ENCODE results near the gene SLC39A9. TPM values are rescaled to one million over a fixed set of nuclear protein-coding genes. Genes with fewer than 3 reads are reported as not detected.
A peak's percentile ranks its signal among the peaks of the same experiment; 100 is the strongest.

SLC39A9 gene
- total RNA-seq, 1 experiment from 2014 or later = 80.8 TPM

DNA sequence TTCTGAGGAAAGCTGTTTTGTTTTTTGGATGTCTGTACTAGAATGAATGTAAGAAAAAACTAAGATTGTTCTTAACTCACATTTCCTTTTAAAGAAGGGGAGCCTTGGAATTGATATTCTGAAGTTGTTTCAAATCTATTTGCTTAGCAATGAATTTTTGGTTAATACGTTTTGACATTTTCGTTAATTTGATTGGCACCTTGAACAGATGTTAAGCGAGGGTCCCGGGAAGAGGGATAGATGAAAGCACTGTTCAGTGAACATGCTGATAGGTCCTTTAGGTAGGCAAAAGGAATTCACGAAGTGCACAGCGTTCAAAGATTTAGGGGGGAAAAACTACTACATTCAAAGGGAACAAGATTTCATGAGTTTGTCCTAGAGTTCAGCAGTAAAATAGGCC is 1.7 kb downstream of the SLC39A9 start:
- Histone ChIP-seq H3K27ac (ENCODE audit: low read length) (no peak overlapping the region), H3K9ac (ENCODE audit: low read length) (peak overlapping the region; percentile 98), H3F3A (ENCODE audit: low read length, unreplicated experiment) (no peaks in the 10 kb centered on the region), H3K4me3 (ENCODE audit: low read length) (peak overlapping the region; percentile 91), H3K4me1 (ENCODE audit: insufficient read depth, low read length) (peaks cover 34% of the 10 kb centered on the region), H4K20me1 (ENCODE audit: low read length) (peaks cover 71% of the 10 kb centered on the region), H3K27me3 (ENCODE audit: low read length) (no peaks in the 10 kb centered on the region), H3K79me2 (ENCODE audit: low read length) (peaks cover 98% of the 10 kb centered on the region), H3K36me3 (ENCODE audit: low read depth, low read length) (peaks cover 17% of the 10 kb centered on the region), H3K4me2 (ENCODE audit: low read length) (peak overlapping the region; percentile 91), H2AFZ (ENCODE audit: low read length) (no peak overlapping the region), H3K9me2 (replicated peaks; ENCODE audit: low read length) (no peaks in the 10 kb centered on the region), H3K9me3 (ENCODE audit: low read length) (no peaks in the 10 kb centered on the region)
- TF ChIP-seq EZH2phosphoT487 (IDR thresholded peaks at IDR 0.05; ENCODE audit: borderline replicate concordance, low read length) (no peak), EZH2 (IDR thresholded peaks at IDR 0.05; ENCODE audit: low read length, unreplicated experiment) (no peak)
- TF ChIP-seq, protein P1, sequence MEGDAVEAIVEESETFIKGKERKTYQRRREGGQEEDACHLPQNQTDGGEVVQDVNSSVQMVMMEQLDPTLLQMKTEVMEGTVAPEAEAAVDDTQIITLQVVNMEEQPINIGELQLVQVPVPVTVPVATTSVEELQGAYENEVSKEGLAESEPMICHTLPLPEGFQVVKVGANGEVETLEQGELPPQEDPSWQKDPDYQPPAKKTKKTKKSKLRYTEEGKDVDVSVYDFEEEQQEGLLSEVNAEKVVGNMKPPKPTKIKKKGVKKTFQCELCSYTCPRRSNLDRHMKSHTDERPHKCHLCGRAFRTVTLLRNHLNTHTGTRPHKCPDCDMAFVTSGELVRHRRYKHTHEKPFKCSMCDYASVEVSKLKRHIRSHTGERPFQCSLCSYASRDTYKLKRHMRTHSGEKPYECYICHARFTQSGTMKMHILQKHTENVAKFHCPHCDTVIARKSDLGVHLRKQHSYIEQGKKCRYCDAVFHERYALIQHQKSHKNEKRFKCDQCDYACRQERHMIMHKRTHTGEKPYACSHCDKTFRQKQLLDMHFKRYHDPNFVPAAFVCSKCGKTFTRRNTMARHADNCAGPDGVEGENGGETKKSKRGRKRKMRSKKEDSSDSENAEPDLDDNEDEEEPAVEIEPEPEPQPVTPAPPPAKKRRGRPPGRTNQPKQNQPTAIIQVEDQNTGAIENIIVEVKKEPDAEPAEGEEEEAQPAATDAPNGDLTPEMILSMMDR (conservative IDR thresholded peaks at IDR 0.05; ENCODE audit: low read depth, low read length) = no peak
- no TSS peak for BruUV-seq (replicated peaks)
- intact Hi-C loops (cut with micrococcal nuclease) = no loop called here
- no peak for ATAC-seq
- ChIA-PET POLR2A (ENCODE audit: unreplicated experiment) (no interaction called here), CTCF (no interaction called here)
- DNase-seq = no peak

DNA sequence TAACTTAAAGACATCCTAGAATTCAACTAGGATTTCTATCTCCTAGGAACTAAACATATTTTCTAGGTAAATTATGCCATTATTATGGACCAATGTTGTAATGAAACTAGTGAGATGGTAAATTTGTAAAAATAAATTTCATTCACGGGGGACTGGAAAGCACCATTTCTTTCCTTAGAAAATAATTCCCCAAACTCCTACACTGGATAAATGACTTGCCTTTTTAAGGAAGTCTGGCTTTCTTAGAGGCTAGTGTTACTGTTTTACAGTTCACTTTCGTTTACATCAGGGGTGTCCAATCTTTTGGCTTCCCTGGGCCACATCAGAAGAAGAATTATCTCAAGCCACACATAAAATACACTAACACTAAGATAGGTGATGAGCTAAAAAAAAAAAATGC is 3.3 kb downstream of the SLC39A9 start:
- H3K79me2 ChIP-seq (ENCODE audit: low read length) = peaks cover 98% of the 10 kb centered on the region
- POLR2A ChIA-PET (ENCODE audit: unreplicated experiment) = no interaction called here
- no peak overlapping the region for H3K27ac ChIP-seq (ENCODE audit: low read length)
- peak overlapping the region; percentile 98 for H3K9ac ChIP-seq (ENCODE audit: low read length)
- no peak overlapping the region for H2AFZ ChIP-seq (ENCODE audit: low read length)
- CTCF ChIA-PET = no interaction called here
- H3K9me3 ChIP-seq (ENCODE audit: low read length) = no peaks in the 10 kb centered on the region
- H3K9me2 ChIP-seq (replicated peaks; ENCODE audit: low read length) = no peaks in the 10 kb centered on the region
- ATAC-seq (no peak), DNase-seq (no peak)
- H3K4me2 ChIP-seq (ENCODE audit: low read length) = peak overlapping the region; percentile 91
- TF ChIP-seq EZH2 (IDR thresholded peaks at IDR 0.05; ENCODE audit: low read length, unreplicated experiment) (no peak), EZH2phosphoT487 (IDR thresholded peaks at IDR 0.05; ENCODE audit: borderline replicate concordance, low read length) (no peak)
- TF ChIP-seq, protein P1 (conservative IDR thresholded peaks at IDR 0.05; ENCODE audit: low read depth, low read length) = no peak
- H3K27me3 ChIP-seq (ENCODE audit: low read length) = no peaks in the 10 kb centered on the region
- BruUV-seq (replicated peaks) = no TSS peak
- H3K4me3 ChIP-seq (ENCODE audit: low read length) = peak overlapping the region; percentile 91
- peaks cover 6% of the 10 kb centered on the region; the same call in 1 of the 2 replicates for H3K36me3 ChIP-seq (ENCODE audit: low read depth, low read length)
- H3F3A ChIP-seq (ENCODE audit: low read length, unreplicated experiment) = no peaks in the 10 kb centered on the region
- H3K4me1 ChIP-seq (ENCODE audit: insufficient read depth, low read length) = peaks cover 17% of the 10 kb centered on the region
- intact Hi-C loops (cut with micrococcal nuclease) = no loop called here
- peaks cover 62% of the 10 kb centered on the region for H4K20me1 ChIP-seq (ENCODE audit: low read length)

DNA sequence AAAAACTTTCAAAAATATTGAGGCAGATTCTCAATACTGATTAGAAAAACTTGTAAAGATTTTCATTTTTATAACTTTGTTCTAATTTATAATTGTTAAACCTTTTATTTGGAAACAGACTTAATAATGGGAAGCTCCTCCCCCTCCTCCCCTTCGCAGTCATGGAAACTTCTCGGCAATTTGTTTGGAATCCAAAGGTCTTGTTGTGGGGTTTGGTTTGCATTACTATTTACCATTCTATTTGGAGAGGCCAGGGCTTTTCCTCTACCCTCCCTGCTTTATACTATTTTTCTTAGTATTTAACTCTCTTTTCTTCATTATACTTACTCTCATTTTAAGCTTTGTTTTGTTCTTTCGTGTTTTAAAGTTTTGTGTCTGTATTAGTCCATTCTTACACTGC is 6.0 kb downstream of the SLC39A9 start:
- Histone ChIP-seq H3K4me2 (ENCODE audit: low read length) (no peak overlapping the region), H3F3A (ENCODE audit: low read length, unreplicated experiment) (no peaks in the 10 kb centered on the region), H3K4me1 (ENCODE audit: insufficient read depth, low read length) (peaks cover 12% of the 10 kb centered on the region), H3K9me3 (ENCODE audit: low read length) (no peaks in the 10 kb centered on the region), H3K79me2 (ENCODE audit: low read length) (peaks cover 100% of the 10 kb centered on the region), H3K4me3 (ENCODE audit: low read length) (no peak overlapping the region), H3K9me2 (replicated peaks; ENCODE audit: low read length) (no peaks in the 10 kb centered on the region), H3K27me3 (ENCODE audit: low read length) (no peaks in the 10 kb centered on the region), H4K20me1 (ENCODE audit: low read length) (peaks cover 53% of the 10 kb centered on the region), H3K27ac (ENCODE audit: low read length) (no peak overlapping the region), H3K36me3 (ENCODE audit: low read depth, low read length) (peaks cover 6% of the 10 kb centered on the region; the same call in 1 of the 2 replicates), H2AFZ (ENCODE audit: low read length) (no peak overlapping the region), H3K9ac (ENCODE audit: low read length) (no peak overlapping the region)
- ChIA-PET CTCF (no interaction called here), POLR2A (ENCODE audit: unreplicated experiment) (no interaction called here)
- TF ChIP-seq EZH2 (IDR thresholded peaks at IDR 0.05; ENCODE audit: low read length, unreplicated experiment) = no peak
- TF ChIP-seq EZH2phosphoT487 (IDR thresholded peaks at IDR 0.05; ENCODE audit: borderline replicate concordance, low read length) = no peak
- TF ChIP-seq, protein P1 (conservative IDR thresholded peaks at IDR 0.05; ENCODE audit: low read depth, low read length) = no peak
- intact Hi-C loops (cut with micrococcal nuclease) = no loop called here
- BruUV-seq (replicated peaks) = no TSS peak
- no peak for ATAC-seq
- DNase-seq = no peak
